DMS 273 (cell line): Measurements from ENCODE around the gene QSER1.
A peak's percentile ranks its signal among the peaks of the same experiment; 100 is the strongest.

Source experiments
- DNase-seq: peaks from one replicate; lab custom pipeline; 2025; ENCODE audit not compliant: unreplicated experiment; lab: John Stamatoyannopoulos, UW

QSER1 gene

DNA sequence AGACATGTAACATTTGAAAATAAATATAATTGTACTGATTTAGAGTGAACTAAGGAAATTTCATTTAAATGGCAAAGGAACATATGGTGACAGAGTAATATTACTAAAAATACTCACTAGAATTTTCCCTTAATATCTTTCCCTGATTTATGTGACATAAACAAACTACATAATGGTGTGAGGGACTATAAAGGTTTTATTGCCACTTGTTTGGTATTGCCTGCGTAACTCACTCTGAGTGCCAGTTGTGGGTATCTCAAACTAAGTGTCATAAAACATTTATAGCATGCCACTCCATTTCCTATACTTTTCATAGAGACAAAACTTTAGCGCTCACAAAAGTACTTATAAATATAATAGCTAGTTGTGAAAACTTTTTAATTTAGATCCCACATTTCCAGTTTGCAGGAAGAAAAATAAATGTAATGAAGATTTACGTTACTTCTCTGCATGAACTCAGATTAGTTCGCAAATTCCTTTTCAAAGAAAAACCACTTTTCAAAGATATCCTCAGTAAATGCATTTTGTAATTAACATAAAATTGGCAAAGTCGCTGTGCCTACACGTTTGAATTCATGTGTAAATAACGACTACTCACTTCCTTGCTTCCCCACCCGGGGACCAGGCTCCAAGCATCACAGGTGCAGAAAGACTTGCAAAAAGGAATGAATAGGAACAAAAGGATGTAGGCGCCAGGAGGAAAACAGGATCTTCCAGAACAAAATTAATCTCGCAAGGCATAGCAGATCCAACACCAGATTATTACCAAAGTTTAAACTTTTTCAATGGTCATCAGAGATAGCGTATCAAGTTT, 1.6 kb upstream of the QSER1 start:
- no peak for DNase-seq

- DNase-seq, result peak; percentile 66
Observed at GRCh38 chr11:32891657-32892354, 805 bp upstream of the QSER1 start.

DNA sequence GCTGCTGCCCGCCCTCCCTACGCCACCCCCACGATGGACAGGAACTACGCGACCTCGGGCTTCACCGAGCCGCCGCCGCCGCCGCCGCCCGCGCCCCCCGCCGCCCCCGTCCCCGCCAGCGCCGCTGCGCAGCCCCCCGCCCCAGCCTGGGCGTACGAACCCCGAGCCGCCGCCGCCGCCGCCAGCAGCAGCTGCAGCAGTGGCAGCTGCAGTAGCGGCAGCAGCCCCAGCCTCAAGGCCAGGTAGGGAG, 407 bp downstream of the QSER1 start:
- no peak for DNase-seq

GRCh38 chr11:32893343-32894148, 935 bp downstream of the QSER1 start:
- DNase-seq, result peak; percentile 74

DNA sequence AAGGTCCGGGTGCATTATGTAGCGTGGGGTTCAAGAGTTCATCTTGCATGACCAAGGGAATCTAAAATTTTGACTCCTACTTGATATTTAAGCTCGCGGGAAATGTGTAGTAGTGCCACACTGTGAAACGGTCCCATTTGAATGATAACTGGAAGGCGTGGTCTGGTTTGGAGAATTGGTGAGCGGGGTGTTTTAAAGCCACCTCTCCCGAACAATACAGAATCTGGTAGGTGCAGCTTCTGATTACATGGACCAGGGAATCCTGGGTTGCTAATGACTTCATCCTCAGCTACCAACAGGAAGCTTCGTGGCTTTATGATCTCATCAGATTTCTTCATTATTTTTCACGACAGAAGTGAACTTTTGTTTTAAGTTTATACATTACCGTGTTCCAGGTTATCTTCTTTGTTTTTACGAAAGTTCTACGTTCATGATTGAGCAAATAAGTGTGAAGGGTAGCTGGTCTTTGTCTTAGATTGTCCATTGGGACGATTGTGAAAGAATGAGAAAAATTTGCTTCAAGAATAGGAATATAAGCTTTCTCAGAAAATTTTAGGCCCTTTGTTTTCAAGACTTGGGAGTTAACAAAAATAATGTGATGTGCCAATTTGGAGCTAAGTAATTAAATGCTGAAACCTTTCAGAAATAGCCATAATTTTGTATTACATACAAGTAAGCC, 1.7 kb downstream of the QSER1 start:
- peak; percentile 85 for DNase-seq

- DNase-seq, result no peak
Observed at GRCh38 chr11:32894921-32895320, 2.3 kb downstream of the QSER1 start.

DNA sequence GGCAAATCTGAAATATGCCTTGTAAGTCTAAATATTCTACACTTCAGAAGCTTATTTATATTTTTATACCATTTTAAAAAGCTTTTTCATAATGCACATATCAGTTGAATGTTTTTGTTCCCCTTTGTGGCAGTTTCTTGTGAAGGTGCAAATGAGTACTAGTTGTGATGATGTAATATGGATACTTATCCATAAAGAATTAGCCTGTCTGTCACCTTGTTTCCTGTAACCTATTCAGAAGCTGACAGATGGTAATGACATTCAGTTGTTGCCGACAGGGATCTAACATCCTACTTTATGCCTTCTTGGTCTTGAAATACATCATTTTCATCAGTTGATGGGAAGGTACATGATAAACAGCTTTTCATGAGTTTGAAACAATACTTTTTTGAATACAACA, 2.9 kb downstream of the QSER1 start:
- peak; percentile 35 for DNase-seq

DNA sequence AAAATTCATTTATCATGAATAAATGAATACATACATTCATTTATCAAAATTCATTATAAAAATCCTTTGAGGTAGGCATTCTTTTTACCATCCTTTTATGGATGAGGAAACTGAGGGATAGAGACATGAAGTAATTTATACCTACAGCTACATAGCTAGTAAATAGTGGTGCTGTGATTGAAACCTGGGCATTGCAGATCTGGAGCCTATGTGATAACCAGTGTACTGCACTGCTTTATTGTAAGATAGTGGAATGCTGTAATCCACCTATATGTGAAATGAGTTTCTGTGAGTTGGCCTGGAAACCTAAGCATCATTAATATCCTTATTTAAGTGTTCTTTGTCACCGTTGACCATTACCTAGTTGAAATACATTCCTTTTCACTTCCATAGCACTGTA, 4.5 kb downstream of the QSER1 start:
- DNase-seq, result no peak

- no peak for DNase-seq
Observed at GRCh38 chr11:32899438-32899837, 6.8 kb downstream of the QSER1 start.

GRCh38 chr11:32902089-32902665, 9.6 kb downstream of the QSER1 start:
- no peak for DNase-seq

DNA sequence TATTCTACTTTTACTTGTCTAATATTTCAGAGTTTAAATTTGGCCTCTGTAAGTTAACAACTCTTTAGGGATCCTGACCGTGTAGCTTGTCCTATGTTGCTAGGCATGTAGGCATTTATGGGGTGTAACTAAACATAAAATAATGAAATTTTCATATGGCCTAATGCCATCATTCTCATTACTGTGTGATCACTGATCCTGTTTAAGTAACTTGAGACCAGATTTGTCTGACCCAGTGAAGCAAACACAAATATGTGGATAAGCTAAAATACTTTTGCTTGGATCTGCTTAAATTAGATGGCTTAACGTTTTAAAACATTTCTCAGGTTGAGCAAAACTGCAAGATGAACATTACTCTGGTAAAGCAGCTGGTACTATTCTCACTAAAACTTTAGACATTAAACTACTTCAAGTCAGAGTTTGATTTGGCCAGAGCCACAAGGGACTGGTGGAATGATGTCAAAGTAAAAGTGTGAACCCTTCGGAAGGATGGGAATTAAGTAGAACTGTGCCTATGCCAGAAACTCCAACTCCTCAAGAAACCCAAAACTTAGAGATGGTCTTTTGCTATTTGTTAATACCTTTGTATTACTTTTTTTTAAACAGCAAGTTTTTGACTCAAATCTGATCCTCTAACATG, 12.5 kb downstream of the QSER1 start:
- DNase-seq, result no peak

GRCh38 chr11:32908619-32909018, 16.0 kb downstream of the QSER1 start:
- DNase-seq, result no peak

- DNase-seq, result no peak
Observed at GRCh38 chr11:32911413-32911812, 18.8 kb downstream of the QSER1 start.

- no peak for DNase-seq
Observed at GRCh38 chr11:32913445-32913844, 20.8 kb downstream of the QSER1 start.

GRCh38 chr11:32916361-32916760, 23.8 kb downstream of the QSER1 start:
- no peak for DNase-seq

- DNase-seq, result no peak
Observed at GRCh38 chr11:32916994-32917393, 24.4 kb downstream of the QSER1 start.

GRCh38 chr11:32918427-32918826, 25.8 kb downstream of the QSER1 start:
- DNase-seq, result no peak

GRCh38 chr11:32919338-32919737, 26.7 kb downstream of the QSER1 start:
- no peak for DNase-seq

DNA sequence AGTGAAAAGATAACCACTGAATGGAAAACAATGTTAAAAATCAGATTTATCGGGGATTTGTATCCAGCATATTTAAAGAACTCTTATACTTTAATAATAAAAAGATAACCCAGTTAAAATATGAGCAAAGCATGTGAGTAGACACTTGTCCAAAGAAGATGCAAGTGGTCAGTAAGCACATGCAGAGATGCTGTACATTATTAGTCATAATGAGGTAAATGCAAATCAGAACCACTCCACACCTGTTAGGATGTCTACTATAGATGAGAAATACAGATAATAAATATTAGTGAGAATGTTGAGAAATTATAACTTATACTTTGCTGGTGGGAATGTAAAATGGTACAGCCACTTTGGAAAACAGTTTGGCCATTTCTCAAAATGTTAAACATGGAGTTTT, 28.0 kb downstream of the QSER1 start:
- no peak for DNase-seq

GRCh38 chr11:32921204-32921603, 28.6 kb downstream of the QSER1 start:
- no peak for DNase-seq

DNA sequence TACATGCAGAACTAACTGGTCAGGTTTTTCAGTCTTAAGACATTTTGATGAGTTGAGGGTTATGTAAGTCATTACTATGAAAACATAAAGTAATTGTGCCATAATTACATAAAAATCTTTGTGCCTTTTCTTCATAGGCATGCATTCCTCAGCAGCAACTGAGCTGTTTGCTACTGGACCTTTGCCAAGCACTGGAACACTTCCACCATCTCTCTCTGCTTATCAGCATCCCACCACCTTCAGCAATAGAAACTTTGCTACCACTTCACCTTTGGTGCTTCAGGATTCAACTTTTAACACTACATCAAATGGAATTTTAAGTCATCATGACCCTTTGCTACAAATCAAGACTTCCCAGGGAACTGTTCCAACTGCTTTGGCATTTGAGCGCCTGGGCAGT, 39.0 kb downstream of the QSER1 start:
- DNase-seq, result peak; percentile 2
